Kidney epithelial cell (primary cell): ENCODE measurements around the gene IGSF9B. TPM values are rescaled to one million over a fixed set of nuclear protein-coding genes. Genes with fewer than 3 reads are reported as not detected.

ENCODE experiments used
- total RNA-seq: library from RNA; depleted of rRNA; stranded (reverse); fragments of >200 nt; gene quantifications from 2 replicates; pipeline ENCODE4 v1.2.3, GENCODE V29; 2015

IGSF9B gene
- total RNA-seq, 1 donor from 2014 or later: 5.9 TPM

Other genes starting within 250 kb of the IGSF9B start
- not detected in 2 replicates for gene SPATA19, start 111.5 kb downstream of the IGSF9B start, total RNA-seq
- gene JAM3, start 112.1 kb upstream of the IGSF9B start, total RNA-seq: 24.6 and 28.0 TPM in 2 replicates